Testis (tissue), 2 donors: ENCODE measurements around the gene MGLL.

Experiments
- POLR2A ChIP-seq: fragments of 450-650 bp; IDR thresholded peaks from one replicate; pipeline ENCODE4 v1.6.1; 2017; ENCODE audit warnings: antibody characterized with exemption, mild to moderate bottlenecking, moderate library complexity
- TF ChIP-seq, protein P1 (sequence below), 3 experiments: fragments of 450-650 bp in 2 of 3; fragments of 200-600 bp in 1 of 3; sonication (generic) in 1 of 3; IDR thresholded peaks; one replicate each; pipeline ENCODE4 v1.5.1; 2016 to 2019; ENCODE audit warnings: antibody characterized with exemption in 3 of 3, mild to moderate bottlenecking in 2 of 3, moderate library complexity in 1 of 3

DNA sequence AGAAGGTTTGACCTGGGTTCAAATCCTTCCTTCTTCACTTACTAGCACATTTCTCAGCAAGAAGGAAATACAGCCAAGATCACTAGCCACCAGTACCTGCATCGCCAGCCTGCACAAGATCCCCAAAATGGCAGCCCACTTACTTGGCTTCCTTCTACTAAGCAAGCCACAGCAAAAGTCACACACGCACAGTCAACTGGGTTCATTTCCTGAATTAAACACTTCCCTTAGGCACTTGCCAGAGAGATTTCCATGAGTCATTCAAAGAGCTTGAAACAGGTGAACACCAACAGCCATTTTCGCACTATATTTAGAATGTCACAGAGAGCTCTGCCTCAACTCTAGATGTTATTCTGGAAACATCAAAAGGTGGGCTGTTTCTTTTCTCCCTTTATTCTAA is 42.6 kb downstream of the MGLL start:
- TF ChIP-seq, protein P1, sequence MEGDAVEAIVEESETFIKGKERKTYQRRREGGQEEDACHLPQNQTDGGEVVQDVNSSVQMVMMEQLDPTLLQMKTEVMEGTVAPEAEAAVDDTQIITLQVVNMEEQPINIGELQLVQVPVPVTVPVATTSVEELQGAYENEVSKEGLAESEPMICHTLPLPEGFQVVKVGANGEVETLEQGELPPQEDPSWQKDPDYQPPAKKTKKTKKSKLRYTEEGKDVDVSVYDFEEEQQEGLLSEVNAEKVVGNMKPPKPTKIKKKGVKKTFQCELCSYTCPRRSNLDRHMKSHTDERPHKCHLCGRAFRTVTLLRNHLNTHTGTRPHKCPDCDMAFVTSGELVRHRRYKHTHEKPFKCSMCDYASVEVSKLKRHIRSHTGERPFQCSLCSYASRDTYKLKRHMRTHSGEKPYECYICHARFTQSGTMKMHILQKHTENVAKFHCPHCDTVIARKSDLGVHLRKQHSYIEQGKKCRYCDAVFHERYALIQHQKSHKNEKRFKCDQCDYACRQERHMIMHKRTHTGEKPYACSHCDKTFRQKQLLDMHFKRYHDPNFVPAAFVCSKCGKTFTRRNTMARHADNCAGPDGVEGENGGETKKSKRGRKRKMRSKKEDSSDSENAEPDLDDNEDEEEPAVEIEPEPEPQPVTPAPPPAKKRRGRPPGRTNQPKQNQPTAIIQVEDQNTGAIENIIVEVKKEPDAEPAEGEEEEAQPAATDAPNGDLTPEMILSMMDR (IDR thresholded peaks at IDR 0.05), result no peak
- TF ChIP-seq POLR2A, result no peak
